ENCODE measurements around the gene TP53RK.

The TP53RK gene

DNA sequence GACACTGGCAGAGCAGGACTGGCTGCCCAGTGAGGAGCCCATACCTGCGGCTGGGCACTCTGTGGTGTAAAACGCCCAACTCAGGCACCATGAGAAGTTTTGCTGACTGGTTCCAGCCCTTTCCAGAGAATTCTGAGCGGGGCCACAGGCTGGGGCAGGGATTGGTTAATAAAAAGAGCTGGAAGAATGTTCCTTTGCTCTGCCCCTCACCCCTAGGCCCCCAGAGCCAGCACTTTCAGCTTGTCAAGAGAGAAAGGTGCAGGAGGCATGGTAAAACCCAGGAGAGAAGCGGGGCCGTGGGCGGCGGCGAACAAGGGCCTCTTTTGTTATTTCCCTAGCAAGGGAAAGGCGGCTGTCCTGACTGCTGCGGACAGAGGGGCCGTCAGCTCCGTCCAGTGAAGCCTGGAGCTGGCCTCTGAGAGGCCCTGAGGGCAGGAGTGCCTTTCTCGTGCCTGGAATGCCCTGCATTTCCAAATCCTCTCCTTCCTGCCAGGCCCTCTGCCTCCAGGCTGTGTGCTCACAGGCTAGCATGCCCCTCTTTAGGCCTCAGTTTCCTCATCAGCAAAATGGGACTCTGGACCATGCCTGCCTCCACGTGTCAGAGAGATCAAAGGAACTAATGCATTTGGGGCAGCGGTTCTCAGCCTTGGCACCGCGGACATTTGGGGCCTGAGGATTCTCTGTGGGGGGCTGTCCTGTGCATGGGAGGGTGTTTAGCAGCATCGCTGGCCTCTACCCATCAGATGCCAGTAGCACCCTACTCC lies 50.9 kb downstream of the TP53RK start:
- no peak for DNase-seq (ENCODE audit: low spot score)

DNA sequence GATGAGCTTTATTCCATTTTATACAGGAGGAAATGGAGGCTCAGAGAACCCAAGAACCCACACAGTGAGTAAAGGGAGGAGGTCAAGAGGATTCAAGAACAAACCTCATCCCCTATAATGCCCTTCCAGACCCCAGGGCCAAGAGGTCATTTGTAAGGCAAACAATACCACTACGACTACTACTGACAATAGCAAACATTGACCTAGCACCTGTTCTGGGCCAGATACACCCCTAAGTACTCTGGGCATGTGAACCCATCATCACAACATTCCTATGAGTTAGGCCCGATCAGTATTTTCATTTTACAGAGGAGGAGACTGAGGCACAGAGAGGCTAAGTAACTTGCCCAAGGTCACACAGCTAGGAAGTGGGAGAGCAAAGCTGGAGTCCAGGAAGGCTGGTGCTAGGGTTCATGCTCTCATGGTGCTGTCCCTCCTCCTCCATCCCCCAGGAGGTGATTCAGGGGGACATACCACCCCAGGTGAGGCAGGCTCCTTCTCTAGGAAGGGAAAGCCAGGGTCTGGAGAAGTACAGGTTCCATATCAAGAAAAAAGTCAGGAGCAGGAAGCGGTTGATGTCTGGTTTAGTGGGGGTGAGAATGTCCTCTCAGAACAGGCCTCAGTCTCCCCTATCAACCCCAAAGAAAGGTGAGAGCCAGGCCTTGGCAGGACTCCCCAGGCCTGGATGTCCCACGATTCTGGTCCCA lies 51.7 kb downstream of the TP53RK start:
- no peak for DNase-seq (ENCODE audit: low spot score)

DNA sequence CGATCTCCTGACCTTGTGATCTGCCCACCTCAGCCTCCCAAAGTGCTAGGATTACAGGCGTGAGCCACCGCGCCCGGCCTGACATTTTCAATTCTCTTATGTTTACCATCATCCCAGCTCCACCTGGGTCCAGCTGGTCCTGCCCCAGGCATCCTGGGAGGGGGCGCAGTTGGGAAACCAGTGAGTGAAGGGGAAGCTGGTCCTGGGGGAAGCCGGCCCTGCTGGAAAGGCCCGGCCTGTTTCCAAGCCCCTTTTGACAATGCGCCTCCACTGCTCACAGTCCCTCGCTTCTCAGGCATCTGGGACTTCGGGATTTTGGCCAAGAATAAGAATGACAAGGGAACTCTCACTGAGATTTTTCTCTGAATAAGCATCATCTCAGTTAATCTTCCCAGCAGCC lies 52.2 kb downstream of the TP53RK start:
- no peak for DNase-seq (ENCODE audit: low spot score)

DNA sequence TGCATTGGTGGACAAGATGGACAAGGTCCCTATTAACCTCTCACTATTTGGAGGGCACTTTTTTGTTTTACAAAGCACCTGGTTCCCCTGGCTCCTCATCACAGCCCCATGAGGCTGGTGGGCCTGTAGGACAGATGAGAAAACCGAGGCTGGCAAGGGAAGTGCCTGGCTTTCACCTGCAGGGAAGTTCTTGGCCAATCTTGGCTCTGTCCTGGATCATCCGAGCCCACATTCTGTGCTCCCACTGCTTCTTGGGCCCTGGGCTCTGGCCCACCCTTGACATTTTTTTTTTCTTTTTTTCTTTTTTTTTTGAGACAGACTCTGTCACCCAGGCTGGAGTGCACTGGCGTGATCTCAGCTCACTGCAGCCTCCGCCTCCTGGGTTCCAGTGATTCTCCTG lies 52.7 kb downstream of the TP53RK start:
- no peak for DNase-seq (ENCODE audit: low spot score)

DNA sequence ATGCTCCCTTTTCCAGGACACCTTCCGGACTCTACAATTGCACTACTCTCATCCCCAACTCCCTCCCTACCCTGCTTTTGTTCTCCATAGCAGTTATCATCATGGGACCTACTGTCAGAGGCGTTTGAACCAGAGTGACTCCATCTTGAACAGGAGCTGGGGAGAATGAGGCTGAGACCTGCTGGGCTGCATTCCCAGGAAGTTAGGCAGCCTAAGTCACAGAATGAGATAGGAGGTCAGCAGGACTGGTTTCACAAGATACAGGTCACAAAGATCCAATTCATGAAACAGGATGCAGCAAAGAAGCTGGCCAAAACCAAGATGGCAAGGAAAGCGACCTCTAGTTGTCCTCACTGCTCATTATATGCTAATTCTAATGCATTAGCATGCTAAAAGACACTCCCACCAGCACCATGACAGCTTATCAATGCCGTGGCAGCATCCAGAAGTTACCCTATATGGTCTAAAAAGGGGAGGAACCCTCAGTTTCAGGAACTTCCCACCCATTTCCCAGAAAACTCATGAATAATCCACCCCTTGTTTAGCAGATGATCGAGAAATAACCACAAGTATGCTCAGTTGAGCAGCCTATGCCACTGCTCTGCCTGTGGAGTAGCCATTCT lies 53.6 kb downstream of the TP53RK start:
- no peak for DNase-seq (ENCODE audit: low spot score)

DNA sequence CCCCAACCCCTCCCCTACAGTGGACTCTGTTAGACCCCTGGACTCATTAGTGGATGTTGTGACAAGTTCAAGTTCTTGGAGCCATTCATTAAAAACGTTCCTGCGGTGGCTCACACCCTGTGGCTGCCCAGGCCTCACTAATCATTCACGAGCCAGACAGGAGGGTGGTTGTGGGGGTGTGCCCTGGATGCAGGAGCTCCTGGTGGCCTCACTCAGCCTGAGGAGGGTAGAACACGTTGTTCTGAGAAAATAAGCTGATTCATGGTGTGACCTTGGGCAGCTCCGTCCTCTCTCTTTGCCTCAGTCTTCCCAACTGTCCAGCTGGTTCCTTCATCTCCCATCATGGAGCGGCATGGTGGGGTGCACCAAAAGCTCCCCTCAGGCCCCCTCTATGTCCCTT lies 54.7 kb downstream of the TP53RK start:
- no peak for DNase-seq (ENCODE audit: low spot score)
